K562 (cell line): ENCODE data around the gene DNAH10. TPM values are rescaled to one million over a fixed set of nuclear protein-coding genes. Genes with fewer than 3 reads are reported as not detected.

ENCODE experiments used
- ATAC-seq: fragments of 200-7000 bp; cut with Tn5 transposase; 3 replicates; pipeline ENCODE4 v1.9.1; 2020; ENCODE audit warnings: moderate library complexity
- BruUV-seq: library from RNA; stranded (reverse); fragments of 400-500 nt; replicated peaks from 2 replicates; lab custom pipeline; 2021; lab: Mats Ljungman, UMichigan
- CTCF ChIA-PET: fragments of 300-600 bp; formaldehyde crosslinking; extraction: SDS; loops from one replicate; lab custom pipeline; 2021; ENCODE audit warnings: low intra/inter-chr PET ratio; lab: Yijun Ruan, JAX
- POLR2A ChIA-PET: fragments of 300-600, 350-650 bp; sonication (Branson Sonifier 250); formaldehyde crosslinking; extraction: SDS; loops from one replicate; lab custom pipeline; 2021; ENCODE audit warnings: antibody characterized with exemption, inconsistent platforms; lab: Yijun Ruan, JAX
- DNase-seq, 4 experiments: peaks; one replicate each; pipeline versions ENCODE4 v3.0.0 to v3.0.0-alpha.2; 2011 to 2018; ENCODE audit warnings: low spot score in 3 of 4, mixed read lengths in 3 of 4; ENCODE audit errors: extremely low read depth in 1 of 4
- FAIRE-seq: peaks from 2 replicates; lab custom pipeline; 2011; peaks lifted over from hg19 to GRCh38; lab: Jason Lieb, UNC
- H2AFZ ChIP-seq: 2 replicates; pipeline ENCODE4 v1.6.0; 2011; ENCODE audit warnings: low read depth, low read length, control low read depth, inconsistent platforms
- H3K27ac ChIP-seq: fragments of 200-600 bp; 3 replicates; pipeline ENCODE4 v1.8.0; 2011; ENCODE audit warnings: low read depth, mild to moderate bottlenecking, control low read depth, inconsistent platforms, low read length, moderate library complexity, mixed read lengths; ENCODE audit errors: extremely low read depth
- H3K27me3 ChIP-seq, 2 experiments: fragments of 300-600 bp in 1 of 2; 2 replicates in 1 of 2; 3 replicates in 1 of 2; pipeline versions ENCODE4 v1.6.0 to v1.8.0; 2011; ENCODE audit warnings: inconsistent platforms in 2 of 2, low read length in 2 of 2, mild to moderate bottlenecking in 1 of 2, mixed read lengths in 1 of 2, moderate library complexity in 1 of 2; ENCODE audit not compliant: control insufficient read depth in 2 of 2, insufficient read depth in 2 of 2
- H3K36me3 ChIP-seq: fragments of 300-600 bp; 3 replicates; pipeline ENCODE4 v1.8.0; 2011; ENCODE audit warnings: mild to moderate bottlenecking, low read length, inconsistent platforms; ENCODE audit not compliant: control insufficient read depth, insufficient read depth
- H3K4me1 ChIP-seq, 2 experiments: fragments of 200-600 bp in 1 of 2; replicated peaks in 1 of 2; 2 replicates in 1 of 2; 3 replicates in 1 of 2; pipeline versions ENCODE4 v1.5.1 to v1.8.0; 2011; ENCODE audit warnings: inconsistent platforms in 2 of 2, low read length in 2 of 2, mild to moderate bottlenecking in 1 of 2, mixed read lengths in 1 of 2, moderate library complexity in 1 of 2; ENCODE audit not compliant: control insufficient read depth in 2 of 2, insufficient read depth in 2 of 2
- H3K4me2 ChIP-seq: 2 replicates; pipeline ENCODE4 v1.6.1; 2011; ENCODE audit warnings: low read length, control low read depth, inconsistent platforms, mixed read lengths; ENCODE audit not compliant: insufficient read depth
- H3K4me3 ChIP-seq: fragments of 200-600 bp; sonication (generic), shearing (Covaris generic); 2 replicates; pipeline ENCODE4 v1.5.1; 2016; ENCODE audit warnings: control low read depth, inconsistent platforms
- H3K79me2 ChIP-seq: fragments of 200-600 bp; 3 replicates; pipeline ENCODE4 v1.8.0; 2011; ENCODE audit warnings: low read length, inconsistent platforms; ENCODE audit not compliant: control insufficient read depth, insufficient read depth
- H3K9ac ChIP-seq, 2 experiments: 2 replicates each; pipeline versions ENCODE4 v1.6.0 to v1.6.1; 2011; ENCODE audit warnings: low read depth in 2 of 2, low read length in 2 of 2, control low read depth in 1 of 2, inconsistent platforms in 1 of 2, mild to moderate bottlenecking in 1 of 2, mixed read lengths in 1 of 2; ENCODE audit not compliant: insufficient read depth in 1 of 2
- H3K9me1 ChIP-seq: one replicate; pipeline ENCODE4 v1.6.0; 2011; ENCODE audit warnings: inconsistent platforms, mild to moderate bottlenecking, low read length, moderate library complexity; ENCODE audit not compliant: control insufficient read depth, insufficient read depth
- H3K9me3 ChIP-seq: replicated peaks from 2 replicates; pipeline ENCODE4 v1.5.1; 2011; ENCODE audit warnings: low read depth, low read length, inconsistent platforms; ENCODE audit not compliant: control insufficient read depth, insufficient read depth
- H4K20me1 ChIP-seq: replicated peaks from 2 replicates; pipeline ENCODE4 v1.6.1; 2011; ENCODE audit warnings: low read length, inconsistent platforms, mixed read lengths; ENCODE audit not compliant: control insufficient read depth, insufficient read depth
- CHD1 ChIP-seq: fragments of 200-600 bp; sonication (generic); IDR thresholded peaks from one replicate; pipeline ENCODE4 v1.6.1; 2012; ENCODE audit warnings: mild to moderate bottlenecking, moderate library complexity, low read length, inconsistent platforms
- LEF1 ChIP-seq: fragments of 450-650 bp; IDR thresholded peaks from 2 replicates; pipeline ENCODE4 v1.6.1; 2016; ENCODE audit warnings: mild to moderate bottlenecking
- NFE2L1 ChIP-seq: fragments of 450-650 bp; IDR thresholded peaks from 2 replicates; pipeline ENCODE4 v1.6.1; 2016; ENCODE audit warnings: missing genetic modification characterization, low read depth, mild to moderate bottlenecking, missing compliant biosample characterization, moderate library complexity, borderline replicate concordance
- PHF20 ChIP-seq: fragments of 450-650 bp; IDR thresholded peaks from 2 replicates; pipeline ENCODE4 v1.6.1; 2018; ENCODE audit not compliant: partially characterized antibody
- SUPT5H ChIP-seq: fragments of 450-650 bp; IDR thresholded peaks from 2 replicates; pipeline ENCODE4 v1.6.1; 2016
- TARDBP ChIP-seq: fragments of 450-650 bp; IDR thresholded peaks from 2 replicates; pipeline ENCODE4 v1.6.1; 2016
- ZC3H4 ChIP-seq: sonication (generic); formaldehyde crosslinking; IDR thresholded peaks from 2 replicates; pipeline ENCODE4 v1.9.0; 2021; ENCODE audit warnings: missing genetic modification reagents, borderline replicate concordance
- ZNF140 ChIP-seq: fragments of 250-450 bp; sonication (Bioruptor Pico); IDR thresholded peaks from 2 replicates; pipeline ENCODE4 v1.8.0; 2021; ENCODE audit warnings: moderate library complexity, mild to moderate bottlenecking, inconsistent platforms
- ZNF146 ChIP-seq: IDR thresholded peaks from one replicate; pipeline ENCODE4 v1.6.1; 2018; ENCODE audit warnings: missing compliant biosample characterization; ENCODE audit not compliant: unreplicated experiment
- ZNF184 ChIP-seq: sonication (generic); formaldehyde crosslinking; IDR thresholded peaks from 2 replicates; pipeline ENCODE4 v1.5.0; 2020; ENCODE audit warnings: missing genetic modification reagents
- ZNF263 ChIP-seq: sonication (generic); formaldehyde crosslinking; IDR thresholded peaks from 2 replicates; pipeline ENCODE4 v1.8.0; 2022; ENCODE audit warnings: mild to moderate bottlenecking, missing genetic modification reagents, borderline replicate concordance
- WGBS: fragments of 100-300 bp; shearing (Covaris generic); methylation state at CpG from one replicate; pipeline ENCODE4 v1.1.6; 2016; ENCODE audit warnings: low coverage, mixed read lengths; ENCODE audit not compliant: insufficient coverage; ENCODE audit errors: missing lambda C conversion rate; 5-methylcytosine and 5-hydroxymethylcytosine counted together
- in situ Hi-C: fragments of 300-500 bp; cut with MboI; formaldehyde crosslinking; loops from 4 replicates; pipeline ENCODE4 v1.15.0; 2018; ENCODE audit warnings: inconsistent platforms, mixed read lengths
- intact Hi-C: fragments of 100-400 bp; cut with micrococcal nuclease; formaldehyde crosslinking; loops from 2 replicates; pipeline ENCODE4 v1.14.2; 2022
- polyA plus RNA-seq, 8 experiments: library from polyadenylated mRNA; depleted of rRNA in 4 of 8; stranded (reverse) in 5 of 8; unstranded in 3 of 8; fragments of >200 nt; fragmentation: Nextera tagmentation in 2 of 8; fragmentation: Illumina TruSeq in 1 of 8; extraction: Ambion mirVana in 2 of 8; extraction: Trizol in 1 of 8; gene quantifications; 2 replicates each; pipeline versions ENCODE4 v1.2.1 to v1.2.3, GENCODE V29; 2011 to 2014; ENCODE audit warnings: inconsistent platforms in 1 of 8, missing spikeins in 1 of 8
- total RNA-seq, 7 experiments: library from RNA; depleted of rRNA in 6 of 7; stranded (reverse); fragments of >200 nt in 6 of 7; fragmentation: Illumina TruSeq in 2 of 7; extraction: Trizol in 2 of 7; gene quantifications; 2 replicates each; pipeline versions ENCODE4 v1.2.1 to v1.2.3, GENCODE V29; 2011 to 2021; ENCODE audit warnings: low replicate concordance in 1 of 7
- TF ChIP-seq, protein P1 (sequence below), 3 experiments: IDR thresholded peaks in 2 of 3; conservative IDR thresholded peaks in 1 of 3; 2 replicates each; pipeline ENCODE4 v1.5.1; 2011 to 2012; ENCODE audit warnings: low read length in 3 of 3, mild to moderate bottlenecking in 3 of 3, control low read depth in 2 of 3, improper control_type of control experiment in 1 of 3, inconsistent platforms in 1 of 3, low read depth in 1 of 3, mixed read lengths in 1 of 3, moderate library complexity in 1 of 3; ENCODE audit not compliant: insufficient read depth in 2 of 3
- TF ChIP-seq, protein P2 (sequence below): sonication (generic); formaldehyde crosslinking; IDR thresholded peaks from 2 replicates; pipeline ENCODE4 v1.8.1; 2023; ENCODE audit warnings: mild to moderate bottlenecking, missing genetic modification reagents
- TF ChIP-seq, protein P3 (sequence below): sonication (generic); formaldehyde crosslinking; IDR thresholded peaks from 2 replicates; pipeline ENCODE4 v1.8.1; 2023; ENCODE audit warnings: mild to moderate bottlenecking, missing genetic modification reagents
- TF ChIP-seq, protein P4 (sequence below): fragments of 250-450 bp; sonication (Bioruptor Pico); IDR thresholded peaks from 2 replicates; pipeline ENCODE4 v1.4.0; 2020
- TF ChIP-seq, protein P5 (sequence below): sonication (generic); formaldehyde crosslinking; IDR thresholded peaks from 2 replicates; pipeline ENCODE4 v1.5.0; 2020; ENCODE audit warnings: missing genetic modification reagents

The DNAH10 gene
- total and polyA plus RNA-seq, 9 of the 15 experiments (the other 6 are each of a cell fraction or from before 2014, with no cell fraction given), result 0.01 to 0.06 (median 0.04) TPM; not detected in 1

DNA sequence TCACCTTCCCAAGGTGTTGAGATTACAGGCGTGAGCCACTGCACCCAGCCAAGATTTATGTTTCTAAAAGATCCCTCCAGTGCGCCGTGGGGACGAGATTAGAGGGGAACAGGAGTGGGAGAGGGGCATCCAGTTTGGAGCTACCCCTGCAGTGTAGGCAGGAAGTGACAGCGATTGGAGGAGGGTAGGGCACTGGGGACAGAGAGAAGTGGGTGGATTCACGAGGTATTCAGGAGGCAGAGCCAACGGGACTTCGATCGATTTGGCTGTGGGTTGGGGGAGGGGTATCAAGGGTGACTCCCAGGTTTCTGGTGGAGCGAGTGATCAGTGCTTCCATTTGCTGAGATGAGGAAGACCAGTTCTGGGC, 128.4 kb downstream of the DNAH10 start:
- FAIRE-seq (no peak), ATAC-seq (no peak)
- no TSS peak for BruUV-seq
- no peaks in the 10 kb centered on the region for H3K9me1 ChIP-seq
- H3K4me2 ChIP-seq, result no peak overlapping the region
- H4K20me1 ChIP-seq, result peaks cover 8% of the 10 kb centered on the region
- H3K9ac ChIP-seq, result no peak overlapping the region
- no peaks in the 10 kb centered on the region for H3K9me3 ChIP-seq
- in situ Hi-C loops, result no loop called here
- no peaks in the 10 kb centered on the region for H3K36me3 ChIP-seq
- H3K4me3 ChIP-seq, result no peak overlapping the region
- no peak for TF ChIP-seq PHF20
- TF ChIP-seq ZNF146, result no peak
- no peak for TF ChIP-seq NFE2L1 (tag)
- TF ChIP-seq, protein P1, sequence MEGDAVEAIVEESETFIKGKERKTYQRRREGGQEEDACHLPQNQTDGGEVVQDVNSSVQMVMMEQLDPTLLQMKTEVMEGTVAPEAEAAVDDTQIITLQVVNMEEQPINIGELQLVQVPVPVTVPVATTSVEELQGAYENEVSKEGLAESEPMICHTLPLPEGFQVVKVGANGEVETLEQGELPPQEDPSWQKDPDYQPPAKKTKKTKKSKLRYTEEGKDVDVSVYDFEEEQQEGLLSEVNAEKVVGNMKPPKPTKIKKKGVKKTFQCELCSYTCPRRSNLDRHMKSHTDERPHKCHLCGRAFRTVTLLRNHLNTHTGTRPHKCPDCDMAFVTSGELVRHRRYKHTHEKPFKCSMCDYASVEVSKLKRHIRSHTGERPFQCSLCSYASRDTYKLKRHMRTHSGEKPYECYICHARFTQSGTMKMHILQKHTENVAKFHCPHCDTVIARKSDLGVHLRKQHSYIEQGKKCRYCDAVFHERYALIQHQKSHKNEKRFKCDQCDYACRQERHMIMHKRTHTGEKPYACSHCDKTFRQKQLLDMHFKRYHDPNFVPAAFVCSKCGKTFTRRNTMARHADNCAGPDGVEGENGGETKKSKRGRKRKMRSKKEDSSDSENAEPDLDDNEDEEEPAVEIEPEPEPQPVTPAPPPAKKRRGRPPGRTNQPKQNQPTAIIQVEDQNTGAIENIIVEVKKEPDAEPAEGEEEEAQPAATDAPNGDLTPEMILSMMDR (IDR thresholded peaks at IDR 0.05 in 2 of 3, conservative IDR thresholded peaks at IDR 0.05 in 1 of 3; ENCODE audit: insufficient read depth in 2 of 3, low read depth in 1 of 3, low read length in 3 of 3), result no peak
- TF ChIP-seq, protein P2, sequence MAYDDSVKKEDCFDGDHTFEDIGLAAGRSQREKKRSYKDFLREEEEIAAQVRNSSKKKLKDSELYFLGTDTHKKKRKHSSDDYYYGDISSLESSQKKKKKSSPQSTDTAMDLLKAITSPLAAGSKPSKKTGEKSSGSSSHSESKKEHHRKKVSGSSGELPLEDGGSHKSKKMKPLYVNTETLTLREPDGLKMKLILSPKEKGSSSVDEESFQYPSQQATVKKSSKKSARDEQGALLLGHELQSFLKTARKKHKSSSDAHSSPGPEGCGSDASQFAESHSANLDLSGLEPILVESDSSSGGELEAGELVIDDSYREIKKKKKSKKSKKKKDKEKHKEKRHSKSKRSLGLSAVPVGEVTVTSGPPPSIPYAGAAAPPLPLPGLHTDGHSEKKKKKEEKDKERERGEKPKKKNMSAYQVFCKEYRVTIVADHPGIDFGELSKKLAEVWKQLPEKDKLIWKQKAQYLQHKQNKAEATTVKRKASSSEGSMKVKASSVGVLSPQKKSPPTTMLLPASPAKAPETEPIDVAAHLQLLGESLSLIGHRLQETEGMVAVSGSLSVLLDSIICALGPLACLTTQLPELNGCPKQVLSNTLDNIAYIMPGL (CRISPR knock-in tag), result no peak
- no peak for TF ChIP-seq ZNF263 (CRISPR knock-in tag)
- TF ChIP-seq CHD1, result no peak
- TF ChIP-seq, protein P3, sequence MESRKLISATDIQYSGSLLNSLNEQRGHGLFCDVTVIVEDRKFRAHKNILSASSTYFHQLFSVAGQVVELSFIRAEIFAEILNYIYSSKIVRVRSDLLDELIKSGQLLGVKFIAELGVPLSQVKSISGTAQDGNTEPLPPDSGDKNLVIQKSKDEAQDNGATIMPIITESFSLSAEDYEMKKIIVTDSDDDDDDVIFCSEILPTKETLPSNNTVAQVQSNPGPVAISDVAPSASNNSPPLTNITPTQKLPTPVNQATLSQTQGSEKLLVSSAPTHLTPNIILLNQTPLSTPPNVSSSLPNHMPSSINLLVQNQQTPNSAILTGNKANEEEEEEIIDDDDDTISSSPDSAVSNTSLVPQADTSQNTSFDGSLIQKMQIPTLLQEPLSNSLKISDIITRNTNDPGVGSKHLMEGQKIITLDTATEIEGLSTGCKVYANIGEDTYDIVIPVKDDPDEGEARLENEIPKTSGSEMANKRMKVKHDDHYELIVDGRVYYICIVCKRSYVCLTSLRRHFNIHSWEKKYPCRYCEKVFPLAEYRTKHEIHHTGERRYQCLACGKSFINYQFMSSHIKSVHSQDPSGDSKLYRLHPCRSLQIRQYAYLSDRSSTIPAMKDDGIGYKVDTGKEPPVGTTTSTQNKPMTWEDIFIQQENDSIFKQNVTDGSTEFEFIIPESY, result no peak
- TF ChIP-seq TARDBP, result no peak
- TF ChIP-seq LEF1, result no peak
- no peak for TF ChIP-seq SUPT5H
- TF ChIP-seq, protein P4, sequence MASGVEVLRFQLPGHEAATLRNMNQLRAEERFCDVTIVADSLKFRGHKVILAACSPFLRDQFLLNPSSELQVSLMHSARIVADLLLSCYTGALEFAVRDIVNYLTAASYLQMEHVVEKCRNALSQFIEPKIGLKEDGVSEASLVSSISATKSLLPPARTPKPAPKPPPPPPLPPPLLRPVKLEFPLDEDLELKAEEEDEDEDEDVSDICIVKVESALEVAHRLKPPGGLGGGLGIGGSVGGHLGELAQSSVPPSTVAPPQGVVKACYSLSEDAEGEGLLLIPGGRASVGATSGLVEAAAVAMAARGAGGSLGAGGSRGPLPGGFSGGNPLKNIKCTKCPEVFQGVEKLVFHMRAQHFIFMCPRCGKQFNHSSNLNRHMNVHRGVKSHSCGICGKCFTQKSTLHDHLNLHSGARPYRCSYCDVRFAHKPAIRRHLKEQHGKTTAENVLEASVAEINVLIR (CRISPR knock-in tag), result no peak
- no peak for TF ChIP-seq ZNF140 (CRISPR knock-in tag)
- no peak for TF ChIP-seq ZC3H4 (CRISPR knock-in tag)
- TF ChIP-seq, protein P5, sequence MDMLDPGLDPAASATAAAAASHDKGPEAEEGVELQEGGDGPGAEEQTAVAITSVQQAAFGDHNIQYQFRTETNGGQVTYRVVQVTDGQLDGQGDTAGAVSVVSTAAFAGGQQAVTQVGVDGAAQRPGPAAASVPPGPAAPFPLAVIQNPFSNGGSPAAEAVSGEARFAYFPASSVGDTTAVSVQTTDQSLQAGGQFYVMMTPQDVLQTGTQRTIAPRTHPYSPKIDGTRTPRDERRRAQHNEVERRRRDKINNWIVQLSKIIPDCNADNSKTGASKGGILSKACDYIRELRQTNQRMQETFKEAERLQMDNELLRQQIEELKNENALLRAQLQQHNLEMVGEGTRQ (CRISPR knock-in tag), result no peak
- no peak for TF ChIP-seq ZNF184 (CRISPR knock-in tag)
- TF ChIP-seq, all 486 proteins: peak for 0
- POLR2A ChIA-PET, result interaction anchor here (0.8 to 1.2 kb wide), 2 partner anchors 25 to 81 kb away, joined by 3 read pairs; no protein-coding TSS in a partner anchor
- WGBS, result 7% methylated on average over 10 of the region's 10 CpGs
- Histone ChIP-seq H3K79me2 (no peaks in the 10 kb centered on the region), H3K4me1 (peaks cover 0 to 3% of the 10 kb centered on the region in 2 experiments; a peak in 2 of 5 replicates), H3K27me3 (peaks cover 58 to 86% of the 10 kb centered on the region in 2 experiments), H3K27ac (no peak overlapping the region), H2AFZ (no peak overlapping the region)
- intact Hi-C loops, result no loop called here
- CTCF ChIA-PET, result interaction anchor here (0.7 kb wide), 1 partner anchor 16 kb away, joined by 8 read pairs; no protein-coding TSS in a partner anchor
- no peak for DNase-seq
